Stimulated activated CD4-positive, alpha-beta T cell treated with anti-CD3 and anti-CD28 coated beads, TNF-alpha, amount 100 ng/mL, for 24 hours (primary cell): ENCODE measurements around the gene THRB.

ENCODE experiments used
- DNase-seq, 3 experiments: peaks; one replicate each; pipeline ENCODE4 v3.0.0-alpha.2; 2020; ENCODE audit warnings: low read depth in 3 of 3

The THRB gene

GRCh38 chr3:24270204-24270691 lies 224.4 kb downstream of the THRB start:
- no peak for DNase-seq

- DNase-seq = no peak
Measured at GRCh38 chr3:24264748-24265158, 229.9 kb downstream of the THRB start.

DNA sequence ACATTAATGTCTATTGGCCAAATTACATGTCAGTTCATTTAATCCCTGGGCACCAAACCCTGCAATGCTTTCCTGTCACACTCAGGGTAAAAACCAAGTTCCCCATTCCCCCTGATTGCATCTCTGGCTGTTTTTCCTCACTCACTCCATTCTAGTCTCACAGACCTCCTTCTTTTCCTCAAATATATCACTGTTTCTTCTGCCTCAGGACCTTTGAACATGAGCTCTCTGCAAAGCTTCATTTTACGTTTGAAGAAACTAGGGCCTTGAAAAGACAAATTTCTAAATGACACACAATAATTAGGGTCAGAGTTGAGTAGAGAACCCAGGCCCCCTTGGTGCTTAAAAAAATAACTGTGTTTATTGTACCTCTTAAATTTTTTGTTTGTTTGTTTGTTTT lies 230.6 kb downstream of the THRB start:
- no peak for DNase-seq

DNA sequence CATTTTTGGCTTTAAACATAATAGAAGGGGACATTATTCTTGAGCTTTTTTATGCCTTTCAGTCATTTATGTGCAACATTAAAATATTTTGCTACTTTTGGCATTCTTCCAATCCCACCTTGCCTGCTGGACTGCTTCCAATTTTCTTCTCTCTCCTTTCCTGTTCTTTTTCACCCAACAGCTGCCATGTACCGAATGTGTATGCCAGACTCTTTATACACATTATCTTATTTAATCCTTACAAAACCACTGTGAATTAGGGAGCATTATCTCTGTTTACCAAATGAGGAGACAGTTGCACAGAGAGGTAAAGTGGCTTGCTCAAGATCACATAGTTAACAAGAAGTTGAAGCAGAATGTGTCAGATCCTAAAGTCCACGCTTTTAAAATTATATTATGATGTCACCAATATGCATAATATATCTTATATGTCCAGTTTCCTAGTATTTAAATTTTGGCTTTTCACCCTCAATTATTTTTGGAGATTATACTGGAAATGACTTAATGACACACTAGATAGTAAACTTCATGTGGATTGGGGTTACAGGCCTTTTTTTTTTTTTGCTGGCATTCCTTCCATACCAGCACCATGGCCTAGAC lies 231.5 kb downstream of the THRB start:
- no peak for DNase-seq

DNA sequence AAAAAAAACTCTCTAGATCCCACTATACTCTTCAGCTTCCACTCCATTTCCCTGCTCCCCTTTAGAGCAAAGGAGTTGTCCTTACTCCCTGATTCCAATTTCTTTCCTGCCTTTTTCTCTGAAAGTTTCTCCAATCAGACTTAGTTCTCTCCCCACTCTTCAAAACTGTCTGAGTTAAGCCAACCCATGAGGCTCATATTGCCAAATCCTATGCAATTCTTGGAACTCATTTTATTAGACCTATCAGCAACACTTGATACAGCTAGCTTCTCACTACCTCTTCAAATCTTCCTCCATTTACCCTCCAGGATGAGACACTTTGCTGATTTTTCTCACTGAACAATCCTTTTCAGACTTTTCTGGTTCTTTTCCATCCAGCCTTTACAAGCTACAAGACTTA lies 233.1 kb downstream of the THRB start:
- no peak for DNase-seq

- no peak for DNase-seq
Measured at GRCh38 chr3:24259901-24260512, 234.6 kb downstream of the THRB start.

DNA sequence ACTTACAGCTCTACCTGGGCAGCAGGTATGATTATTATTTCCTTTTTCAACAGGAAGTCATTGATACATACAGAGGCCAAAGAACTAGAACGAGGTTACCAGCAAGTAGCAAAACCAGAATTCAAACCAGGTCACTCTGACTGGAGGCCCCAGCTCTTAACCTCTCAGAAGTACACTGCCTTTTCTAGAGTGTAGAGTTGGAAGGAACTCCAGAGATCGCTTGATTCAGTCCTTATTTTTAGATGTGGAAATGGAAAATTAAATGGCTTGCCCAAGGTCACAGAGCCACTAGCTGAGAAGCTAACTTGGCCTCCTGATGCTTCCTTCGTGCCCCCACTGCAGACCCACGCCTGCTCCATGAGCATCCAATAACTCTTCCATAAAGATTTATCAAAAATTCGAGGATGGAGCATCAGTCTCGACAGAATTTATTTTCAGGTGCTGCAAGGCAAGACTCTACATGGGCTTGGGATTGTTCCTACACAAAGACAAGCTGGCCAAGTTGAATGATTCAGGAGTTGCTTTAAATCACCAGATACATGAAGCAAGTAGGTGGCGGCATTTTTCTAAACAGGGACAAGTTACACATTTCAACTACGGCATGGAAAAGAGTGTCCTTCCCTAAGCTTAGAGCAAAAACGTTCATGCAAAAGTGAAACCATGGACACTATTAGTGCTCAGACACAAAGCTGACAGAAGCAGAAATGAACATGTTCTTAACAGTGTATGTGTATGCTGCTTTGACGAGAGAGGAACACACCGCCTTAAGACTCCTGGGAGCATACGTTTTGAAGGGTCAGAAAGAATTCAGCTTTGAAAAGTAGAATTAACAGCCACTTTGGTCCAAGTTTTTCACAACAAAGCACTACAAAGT lies 235.7 kb downstream of the THRB start:
- no peak for DNase-seq

GRCh38 chr3:24258260-24258659 lies 236.4 kb downstream of the THRB start:
- DNase-seq = no peak

- no peak for DNase-seq
Measured at GRCh38 chr3:24255414-24255813, 239.2 kb downstream of the THRB start.

DNA sequence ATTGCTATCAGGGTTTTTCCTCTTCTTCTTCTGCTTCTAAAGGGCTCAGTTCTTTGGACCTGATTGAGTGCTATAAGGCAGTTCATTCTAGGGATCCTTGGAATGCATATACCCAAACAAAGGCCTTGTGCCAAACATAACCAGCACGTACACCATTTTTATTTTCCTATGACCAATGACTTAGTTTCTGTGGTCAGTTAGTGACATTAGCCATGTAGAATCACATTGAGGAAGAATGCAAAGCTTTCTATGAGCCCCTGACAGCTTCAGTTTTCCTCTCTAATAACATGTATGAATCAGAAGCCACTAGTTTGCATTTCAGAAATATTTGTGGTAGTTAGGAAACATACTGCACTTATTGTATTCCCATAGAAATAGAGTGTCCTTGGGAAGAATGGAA lies 240.0 kb downstream of the THRB start:
- DNase-seq = no peak

DNA sequence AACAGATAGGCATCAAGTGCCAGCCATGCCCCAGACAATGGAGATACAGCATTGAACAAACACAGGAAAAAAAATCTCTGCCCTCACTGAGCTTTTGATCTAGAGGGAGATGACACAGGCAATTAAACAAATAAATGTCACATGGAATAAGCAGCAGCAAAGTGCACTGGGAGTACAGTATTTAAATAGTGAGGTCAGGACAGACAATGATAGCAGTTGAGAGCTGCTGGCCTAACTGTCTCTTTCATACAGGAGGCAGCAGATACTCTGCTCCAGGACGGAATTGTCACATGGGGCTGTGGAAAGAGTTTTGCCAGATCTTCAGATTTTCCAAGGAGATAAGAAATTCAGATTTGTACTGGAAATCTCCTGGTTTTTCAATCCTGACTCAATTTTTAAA lies 241.3 kb downstream of the THRB start:
- no peak for DNase-seq

DNA sequence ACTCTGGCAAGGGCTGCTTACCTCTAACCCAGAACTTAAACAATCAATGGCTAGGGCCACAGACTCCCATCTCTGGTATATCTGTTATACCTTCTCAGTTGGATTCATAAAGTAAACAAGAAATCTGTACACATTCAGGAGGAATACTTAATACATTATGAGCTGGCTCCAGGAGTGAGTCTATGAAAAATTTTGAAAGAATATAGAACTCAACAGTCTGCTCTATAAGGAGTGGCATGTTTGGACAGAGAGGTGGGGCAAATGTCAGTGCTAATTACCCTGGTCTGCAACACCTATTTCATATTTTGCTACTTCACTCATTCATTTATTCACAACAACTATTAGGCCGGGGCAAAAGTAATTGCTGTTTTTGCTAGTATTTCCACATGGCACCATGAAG lies 245.1 kb downstream of the THRB start:
- DNase-seq = no peak

- no peak for DNase-seq
Measured at GRCh38 chr3:24245056-24245455, 249.6 kb downstream of the THRB start.

DNA sequence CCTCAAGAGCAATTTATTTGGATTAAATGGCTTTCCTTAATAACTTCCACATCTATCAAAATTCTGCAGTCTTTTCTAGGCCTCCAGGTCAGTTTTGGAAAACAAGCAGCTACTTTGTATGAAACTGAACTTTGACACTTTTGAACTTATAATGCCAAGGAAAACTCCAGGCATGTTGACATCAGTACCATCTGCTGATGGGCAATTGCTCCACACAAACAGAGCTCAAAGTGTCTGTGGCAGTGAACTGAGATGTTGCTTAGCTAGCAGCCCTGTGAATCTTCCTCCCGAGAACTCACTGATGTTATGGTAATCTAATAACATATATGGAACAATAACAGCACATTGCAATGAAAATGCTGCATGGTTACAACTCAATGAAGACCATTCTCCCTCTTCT lies 250.2 kb downstream of the THRB start:
- no peak for DNase-seq

GRCh38 chr3:24242012-24242698 lies 252.5 kb downstream of the THRB start:
- no peak for DNase-seq

GRCh38 chr3:24240306-24240705 lies 254.3 kb downstream of the THRB start:
- DNase-seq = no peak

- peak in 2 of 3 experiments; percentile 1 to 11 for DNase-seq
Measured at GRCh38 chr3:24237971-24238706, 256.5 kb downstream of the THRB start.

GRCh38 chr3:24235121-24235520 lies 259.5 kb downstream of the THRB start:
- DNase-seq = no peak

DNA sequence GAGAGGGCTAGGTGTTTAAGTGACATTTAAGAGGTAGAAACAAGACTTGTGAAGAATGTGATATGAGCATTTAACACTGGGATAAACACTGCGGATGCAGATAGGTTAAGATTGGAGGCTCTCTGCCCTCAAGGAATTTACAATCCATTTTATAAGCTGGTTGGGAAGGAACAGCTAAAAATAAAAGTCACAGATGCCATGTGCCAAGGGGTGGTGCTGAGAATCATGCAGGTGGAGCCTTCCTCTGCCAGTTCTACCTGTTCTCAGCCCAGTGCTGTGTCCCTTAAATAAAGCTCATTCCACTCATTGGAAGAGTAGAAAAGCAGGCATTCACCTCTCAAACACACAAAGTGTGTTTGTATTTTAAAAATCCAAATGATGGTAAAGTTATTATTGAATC lies 261.9 kb downstream of the THRB start:
- no peak for DNase-seq

GRCh38 chr3:24229468-24230221 lies 265.0 kb downstream of the THRB start:
- DNase-seq = no peak

DNA sequence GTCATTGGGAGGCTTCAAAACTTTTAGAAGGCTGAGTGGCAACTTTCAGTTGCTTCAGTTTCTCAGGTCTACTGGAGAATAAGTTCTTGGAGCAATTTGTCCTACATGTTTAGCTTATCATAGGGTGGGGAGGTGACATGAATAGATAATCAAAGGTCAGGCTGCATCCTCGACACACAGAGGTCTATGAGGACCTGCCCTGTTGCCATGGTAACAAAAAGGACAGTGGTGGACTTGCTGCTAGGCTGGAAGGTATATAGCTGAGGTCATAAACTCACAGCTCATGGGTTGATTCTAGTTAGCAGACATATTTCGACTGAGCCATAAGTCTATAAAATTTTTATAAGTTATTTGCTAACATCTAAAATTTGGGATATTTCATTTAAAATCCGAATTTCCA lies 267.0 kb downstream of the THRB start:
- no peak for DNase-seq
